NCI-H510A treated with DMSO at 0.1 percent for 48 hours (cell line): ENCODE data around the gene DDX54.
"Not testable (repeated sequence)": the region's sequence is repeated elsewhere in the genome, so short reads cannot be mapped to it uniquely, and the experiment has no call there.

Source experiments
- DNase-seq: peaks from one replicate; lab custom pipeline; 2025; lab: John Stamatoyannopoulos, UW

The DDX54 gene

GRCh38 chr12:113120670-113121370, 64.5 kb downstream of the DDX54 start:
- peak; percentile 42 for DNase-seq

GRCh38 chr12:113119980-113120669, 65.2 kb downstream of the DDX54 start:
- no peak for DNase-seq

GRCh38 chr12:113118142-113118541, 67.1 kb downstream of the DDX54 start:
- no peak for DNase-seq

GRCh38 chr12:113117684-113118083, 67.6 kb downstream of the DDX54 start:
- not testable (repeated sequence) for DNase-seq

GRCh38 chr12:113116875-113117274, 68.4 kb downstream of the DDX54 start:
- DNase-seq, result no peak

GRCh38 chr12:113115455-113116126, 69.7 kb downstream of the DDX54 start:
- no peak for DNase-seq

GRCh38 chr12:113114447-113115178, 70.7 kb downstream of the DDX54 start:
- DNase-seq, result no peak

GRCh38 chr12:113113397-113113796, 71.9 kb downstream of the DDX54 start:
- DNase-seq, result no peak

GRCh38 chr12:113112043-113112899, 73.0 kb downstream of the DDX54 start:
- no peak for DNase-seq

- DNase-seq, result no peak
Observed at GRCh38 chr12:113111247-113111646, 74.0 kb downstream of the DDX54 start.

- no peak for DNase-seq
Observed at GRCh38 chr12:113109872-113110599, 75.2 kb downstream of the DDX54 start.

GRCh38 chr12:113109360-113109759, 75.9 kb downstream of the DDX54 start:
- DNase-seq, result no peak

- DNase-seq, result no peak
Observed at GRCh38 chr12:113108308-113108707, 77.0 kb downstream of the DDX54 start.
